HepG2 (cell line): ENCODE measurements around the gene NINL. TPM values are rescaled to one million over a fixed set of nuclear protein-coding genes. Genes with fewer than 3 reads are reported as not detected.

Experiments used
- BRD4 ChIP-seq: sonication (generic); formaldehyde crosslinking; IDR thresholded peaks from 2 replicates; pipeline ENCODE4 v1.4.0; 2020; ENCODE audit warnings: missing genetic modification reagents
- CBFB ChIP-seq: sonication (generic); formaldehyde crosslinking; IDR thresholded peaks from 2 replicates; pipeline ENCODE4 v1.4.0; 2020; ENCODE audit warnings: missing genetic modification reagents
- HNF4A ChIP-seq: sonication (generic); formaldehyde crosslinking; IDR thresholded peaks from 2 replicates; pipeline ENCODE4 v1.4.0; 2020; ENCODE audit warnings: missing genetic modification reagents
- MXD4 ChIP-seq: IDR thresholded peaks from 2 replicates; pipeline ENCODE4 v1.6.1; 2016; ENCODE audit warnings: mild to moderate bottlenecking, missing biosample characterization, missing genetic modification reagents
- NFKBIZ ChIP-seq: IDR thresholded peaks from 2 replicates; pipeline ENCODE4 v1.6.1; 2018; ENCODE audit warnings: missing genetic modification reagents, missing compliant biosample characterization
- NFRKB ChIP-seq: fragments of 450-650 bp; IDR thresholded peaks from 2 replicates; pipeline ENCODE4 v1.6.1; 2017
- NPAS2 ChIP-seq: sonication (generic); formaldehyde crosslinking; IDR thresholded peaks from 2 replicates; pipeline ENCODE4 v1.8.0; 2022; ENCODE audit warnings: mild to moderate bottlenecking, missing genetic modification reagents, borderline replicate concordance
- NR3C1 ChIP-seq: sonication (generic); formaldehyde crosslinking; IDR thresholded peaks from 2 replicates; pipeline ENCODE4 v1.4.0; 2020; ENCODE audit warnings: missing genetic modification reagents
- PAXIP1 ChIP-seq: sonication (generic); formaldehyde crosslinking; conservative IDR thresholded peaks from 2 replicates; pipeline ENCODE4 v1.4.0; 2020; ENCODE audit warnings: mild to moderate bottlenecking, missing genetic modification reagents, moderate library complexity
- PHF8 ChIP-seq: sonication (generic); formaldehyde crosslinking; IDR thresholded peaks from 2 replicates; pipeline ENCODE4 v1.5.0; 2020; ENCODE audit warnings: missing genetic modification reagents
- SMAD3 ChIP-seq: sonication (generic); formaldehyde crosslinking; IDR thresholded peaks from 2 replicates; pipeline ENCODE4 v1.4.0; 2020; ENCODE audit warnings: missing genetic modification reagents
- TAF15 ChIP-seq: fragments of 200-400 bp; formaldehyde crosslinking; IDR thresholded peaks from one replicate; pipeline ENCODE4 v1.6.1; 2018; ENCODE audit warnings: mild to moderate bottlenecking, low read depth, low read length; ENCODE audit not compliant: poor library complexity, severe bottlenecking
- TCF12 ChIP-seq, 2 experiments: fragments of 450-650 bp in 1 of 2; sonication (generic) in 1 of 2; formaldehyde crosslinking in 1 of 2; IDR thresholded peaks; 2 replicates each; pipeline versions ENCODE4 v1.6.1 to v1.8.0; 2017 to 2022; ENCODE audit warnings: antibody characterized with exemption in 1 of 2, mild to moderate bottlenecking in 1 of 2, missing genetic modification reagents in 1 of 2, moderate library complexity in 1 of 2
- TP53 ChIP-seq: sonication (generic); formaldehyde crosslinking; conservative IDR thresholded peaks from 2 replicates; pipeline ENCODE4 v1.4.0; 2020; ENCODE audit warnings: missing genetic modification reagents
- ZNF207 ChIP-seq: fragments of 450-650 bp; IDR thresholded peaks from 2 replicates; pipeline ENCODE4 v1.6.1; 2016; ENCODE audit warnings: antibody characterized with exemption, borderline replicate concordance
- ZNF431 ChIP-seq: sonication (generic); formaldehyde crosslinking; IDR thresholded peaks from 2 replicates; pipeline ENCODE4 v1.9.0; 2022; ENCODE audit warnings: missing genetic modification reagents, low read depth, mild to moderate bottlenecking, borderline replicate concordance
- ZNF496 ChIP-seq: sonication (generic); formaldehyde crosslinking; IDR thresholded peaks from 2 replicates; pipeline ENCODE4 v1.8.1; 2023; ENCODE audit warnings: mild to moderate bottlenecking, moderate library complexity, missing genetic modification reagents; ENCODE audit not compliant: insufficient replicate concordance
- ZNF501 ChIP-seq: sonication (generic); formaldehyde crosslinking; IDR thresholded peaks from 2 replicates; pipeline ENCODE4 v1.5.1; 2020; ENCODE audit warnings: mild to moderate bottlenecking, moderate library complexity, missing genetic modification reagents
- ZNF605 ChIP-seq: sonication (generic); formaldehyde crosslinking; IDR thresholded peaks from 2 replicates; pipeline ENCODE4 v1.8.0; 2022; ENCODE audit warnings: mild to moderate bottlenecking, missing genetic modification reagents
- ZSCAN12 ChIP-seq: sonication (generic); formaldehyde crosslinking; IDR thresholded peaks from 2 replicates; pipeline ENCODE4 v1.9.0; 2021; ENCODE audit warnings: mild to moderate bottlenecking, missing genetic modification reagents
- ZSCAN20 ChIP-seq: sonication (generic); formaldehyde crosslinking; IDR thresholded peaks from 2 replicates; pipeline ENCODE4 v1.4.0; 2020; ENCODE audit warnings: missing genetic modification reagents, mild to moderate bottlenecking, borderline replicate concordance
- ZSCAN29 ChIP-seq: sonication (generic); formaldehyde crosslinking; conservative IDR thresholded peaks from 2 replicates; pipeline ENCODE4 v1.4.0; 2020; ENCODE audit warnings: mild to moderate bottlenecking, missing genetic modification reagents
- polyA plus RNA-seq, 8 experiments: library from polyadenylated mRNA; depleted of rRNA in 3 of 8; stranded (reverse) in 7 of 8; unstranded in 1 of 8; fragments of >200 nt; fragmentation: Illumina TruSeq in 4 of 8; extraction: Trizol in 4 of 8; gene quantifications; 2 replicates each; pipeline versions ENCODE4 v1.2.1 to v1.2.3, GENCODE V29; 2011 to 2016; ENCODE audit warnings: low read depth in 4 of 8, missing spikeins in 1 of 8, mixed read lengths in 1 of 8; ENCODE audit not compliant: insufficient read depth in 1 of 8
- total RNA-seq, 5 experiments: library from RNA; depleted of rRNA; stranded (reverse); fragments of >200 nt; fragmentation: Illumina TruSeq; extraction: Trizol; gene quantifications; 2 replicates each; pipeline ENCODE4 v1.2.3, GENCODE V29; 2016; ENCODE audit warnings: low read depth in 1 of 5
- TF ChIP-seq, protein P1 (sequence below): IDR thresholded peaks from 2 replicates; pipeline ENCODE4 v1.6.1; 2016; ENCODE audit warnings: low read depth, control low read depth
- TF ChIP-seq, protein P2 (sequence below): sonication (generic); formaldehyde crosslinking; IDR thresholded peaks from 2 replicates; pipeline ENCODE4 v1.5.1; 2020; ENCODE audit warnings: missing genetic modification reagents, mild to moderate bottlenecking, borderline replicate concordance

NINL gene
- total and polyA plus RNA-seq, 2 of the 13 experiments (the other 11 are each of a cell fraction or from before 2014, with no cell fraction given) = 32.3 to 34.3 TPM

DNA sequence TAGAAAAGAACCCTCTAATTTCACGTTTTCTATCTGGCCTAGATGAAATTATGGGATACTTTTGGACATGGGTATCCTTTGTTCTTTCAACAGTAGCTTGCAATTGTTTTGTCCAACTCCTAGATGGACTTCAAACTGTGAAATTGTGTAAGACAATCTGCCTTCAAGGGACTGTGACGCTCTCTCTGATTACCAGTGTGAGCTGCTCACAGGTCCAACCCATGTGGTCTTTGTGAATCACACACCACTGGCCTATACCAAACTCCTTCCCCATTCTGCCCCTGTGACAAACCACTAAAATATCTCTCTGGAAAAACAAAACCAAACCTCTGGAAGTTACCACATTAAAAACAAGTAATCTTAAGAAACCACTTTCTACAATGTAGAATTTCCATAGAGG lies 59.5 kb downstream of the NINL start (continued):
- TF ChIP-seq ZSCAN20 (CRISPR knock-in tag) = peak; percentile 44; the same call in 1 of the 2 replicates
- no peak for TF ChIP-seq ZSCAN29 (CRISPR knock-in tag)
- TF ChIP-seq PHF8 (CRISPR knock-in tag) = no peak
- TF ChIP-seq NFKBIZ (CRISPR knock-in tag) = 0 out of 2 replicates have a peak, but pooled peaks have one; percentile 81
- no peak for TF ChIP-seq TCF12 (IDR thresholded peaks at IDR 0.05)
- no peak for TF ChIP-seq TCF12 (CRISPR knock-in tag; IDR thresholded peaks at IDR 0.05)
- no peak for TF ChIP-seq TP53 (CRISPR knock-in tag)
- TF ChIP-seq ZNF207 = no peak
- TF ChIP-seq CBFB (CRISPR knock-in tag) = no peak
- TF ChIP-seq PAXIP1 = peak; percentile 65
- TF ChIP-seq BRD4 (CRISPR knock-in tag) = no peak
- TF ChIP-seq NR3C1 (CRISPR knock-in tag) = no peak
- no peak for TF ChIP-seq TAF15
- TF ChIP-seq NPAS2 (CRISPR knock-in tag) = no peak
- TF ChIP-seq ZNF501 (CRISPR knock-in tag) = no peak; the same call in 1 of the 2 replicates
- TF ChIP-seq, protein P1, sequence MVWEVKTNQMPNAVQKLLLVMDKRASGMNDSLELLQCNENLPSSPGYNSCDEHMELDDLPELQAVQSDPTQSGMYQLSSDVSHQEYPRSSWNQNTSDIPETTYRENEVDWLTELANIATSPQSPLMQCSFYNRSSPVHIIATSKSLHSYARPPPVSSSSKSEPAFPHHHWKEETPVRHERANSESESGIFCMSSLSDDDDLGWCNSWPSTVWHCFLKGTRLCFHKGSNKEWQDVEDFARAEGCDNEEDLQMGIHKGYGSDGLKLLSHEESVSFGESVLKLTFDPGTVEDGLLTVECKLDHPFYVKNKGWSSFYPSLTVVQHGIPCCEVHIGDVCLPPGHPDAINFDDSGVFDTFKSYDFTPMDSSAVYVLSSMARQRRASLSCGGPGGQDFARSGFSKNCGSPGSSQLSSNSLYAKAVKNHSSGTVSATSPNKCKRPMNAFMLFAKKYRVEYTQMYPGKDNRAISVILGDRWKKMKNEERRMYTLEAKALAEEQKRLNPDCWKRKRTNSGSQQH = no peak; the same call in 1 of the 2 replicates
- TF ChIP-seq, protein P2, sequence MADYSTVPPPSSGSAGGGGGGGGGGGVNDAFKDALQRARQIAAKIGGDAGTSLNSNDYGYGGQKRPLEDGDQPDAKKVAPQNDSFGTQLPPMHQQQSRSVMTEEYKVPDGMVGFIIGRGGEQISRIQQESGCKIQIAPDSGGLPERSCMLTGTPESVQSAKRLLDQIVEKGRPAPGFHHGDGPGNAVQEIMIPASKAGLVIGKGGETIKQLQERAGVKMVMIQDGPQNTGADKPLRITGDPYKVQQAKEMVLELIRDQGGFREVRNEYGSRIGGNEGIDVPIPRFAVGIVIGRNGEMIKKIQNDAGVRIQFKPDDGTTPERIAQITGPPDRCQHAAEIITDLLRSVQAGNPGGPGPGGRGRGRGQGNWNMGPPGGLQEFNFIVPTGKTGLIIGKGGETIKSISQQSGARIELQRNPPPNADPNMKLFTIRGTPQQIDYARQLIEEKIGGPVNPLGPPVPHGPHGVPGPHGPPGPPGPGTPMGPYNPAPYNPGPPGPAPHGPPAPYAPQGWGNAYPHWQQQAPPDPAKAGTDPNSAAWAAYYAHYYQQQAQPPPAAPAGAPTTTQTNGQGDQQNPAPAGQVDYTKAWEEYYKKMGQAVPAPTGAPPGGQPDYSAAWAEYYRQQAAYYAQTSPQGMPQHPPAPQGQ (CRISPR knock-in tag) = no peak
- TF ChIP-seq NFRKB = no peak
- no peak for TF ChIP-seq MXD4 (CRISPR knock-in tag)
- no peak for TF ChIP-seq ZNF496 (CRISPR knock-in tag)
- TF ChIP-seq ZNF431 (CRISPR knock-in tag) = no peak
- TF ChIP-seq ZSCAN12 (CRISPR knock-in tag) = no peak
- TF ChIP-seq SMAD3 (CRISPR knock-in tag) = 0 out of 2 replicates have a peak, but pooled peaks have one; percentile 39
- TF ChIP-seq HNF4A = peak; percentile 92
- no peak for TF ChIP-seq ZNF605 (CRISPR knock-in tag)
